Measurements from ENCODE around the gene CNTN1.

GRCh38 chr12:40691913-40692764 is at the start of gene CNTN1:
- TF ChIP-seq POLR2A (IDR thresholded peaks at IDR 0.05; ENCODE audit: low read length) (no peak), GATA1 (IDR thresholded peaks at IDR 0.05; ENCODE audit: low read depth, low read length) (no peak)
